Measurements from ENCODE around the gene IGFL3.

IGFL3 gene

DNA sequence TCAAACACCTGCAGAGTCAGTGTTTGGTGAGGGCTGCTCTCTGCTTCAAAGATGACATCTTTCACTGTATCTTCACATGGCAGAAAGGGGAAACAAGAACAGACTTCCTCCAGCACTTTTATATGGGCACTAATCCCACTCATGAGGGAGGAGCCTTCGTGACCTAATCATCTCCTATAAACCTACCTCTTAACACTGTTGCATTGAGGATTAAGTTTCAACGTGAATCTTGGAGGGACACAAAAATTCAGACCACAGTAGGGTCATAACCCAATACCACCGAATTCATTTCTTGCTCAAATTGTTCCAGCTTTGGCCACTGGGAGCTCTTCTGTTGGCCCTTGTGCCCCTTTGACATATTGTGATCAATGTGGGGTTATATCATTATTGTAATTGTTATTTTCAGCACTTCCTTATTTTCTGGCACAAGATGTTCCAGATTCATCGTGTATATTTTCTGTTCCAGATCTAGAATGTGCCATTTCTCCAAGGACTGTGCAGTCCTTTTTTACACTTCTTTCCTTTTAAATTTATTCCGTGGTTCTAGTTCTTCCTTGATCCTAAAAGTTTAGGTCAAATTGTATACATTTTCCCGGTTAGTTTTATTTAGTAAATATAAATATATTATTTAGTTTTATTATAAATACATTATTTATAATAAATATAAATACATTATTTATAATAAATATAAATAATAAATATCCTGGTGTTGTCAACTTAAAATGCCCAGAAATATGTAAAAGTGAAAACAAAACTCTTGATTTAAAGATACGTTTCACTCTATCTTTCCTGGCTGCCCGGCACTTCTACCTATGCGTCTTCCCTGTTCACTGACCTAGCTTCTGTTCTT, 48.2 kb downstream of the IGFL3 start:
- peak; percentile 85 for FAIRE-seq

DNA sequence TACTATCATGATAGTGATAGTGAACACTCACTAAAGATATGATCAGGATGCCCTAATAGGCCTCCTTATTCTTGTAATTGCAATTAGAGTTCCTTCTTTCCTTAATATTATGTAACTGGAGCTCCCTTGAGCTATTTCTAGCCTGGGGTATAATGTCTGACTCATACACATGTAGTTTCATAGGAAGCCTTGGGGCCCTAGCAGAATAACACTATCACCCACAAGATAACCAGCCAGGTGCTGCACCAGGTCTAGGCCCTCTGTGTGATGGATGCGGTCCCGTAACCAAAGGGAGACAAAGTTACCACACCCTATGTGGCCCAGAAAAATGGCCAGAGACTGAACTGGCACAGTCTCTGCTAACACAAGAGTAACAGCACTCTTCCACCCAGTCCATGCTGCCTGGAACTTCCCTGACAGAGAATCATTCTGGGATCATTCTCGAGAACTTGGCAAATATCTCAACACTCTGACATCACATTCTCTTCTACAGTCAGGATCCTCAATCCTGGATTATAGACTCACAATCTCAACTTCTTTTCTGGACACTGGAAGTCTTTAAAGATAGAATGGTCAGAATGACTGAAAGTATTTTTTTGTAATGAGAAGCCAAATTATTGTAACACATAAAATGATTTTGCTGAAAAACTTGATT, 51.1 kb downstream of the IGFL3 start:
- FAIRE-seq: no peak

All from TTC549 (cell line).